SH-SY5Y (cell line): Measurements from ENCODE around the gene KRT15.

Experiments
- GATA2 ChIP-seq: IDR thresholded peaks from 2 replicates; pipeline ENCODE4 v1.6.1; 2011; ENCODE audit warnings: mild to moderate bottlenecking, low read depth, low read length
- GATA3 ChIP-seq: IDR thresholded peaks from 2 replicates; pipeline ENCODE4 v1.6.1; 2011; ENCODE audit warnings: low read depth, mild to moderate bottlenecking, low read length, moderate library complexity

Gene KRT15

GRCh38 chr17:41518789-41519449 is at the start of gene KRT15:
KRT15 (minus strand) TSS chr17:41518890; CDS start chr17:41518827, 63 bp downstream.
- TF ChIP-seq GATA2, result no peak
- TF ChIP-seq GATA3, result no peak

DNA sequence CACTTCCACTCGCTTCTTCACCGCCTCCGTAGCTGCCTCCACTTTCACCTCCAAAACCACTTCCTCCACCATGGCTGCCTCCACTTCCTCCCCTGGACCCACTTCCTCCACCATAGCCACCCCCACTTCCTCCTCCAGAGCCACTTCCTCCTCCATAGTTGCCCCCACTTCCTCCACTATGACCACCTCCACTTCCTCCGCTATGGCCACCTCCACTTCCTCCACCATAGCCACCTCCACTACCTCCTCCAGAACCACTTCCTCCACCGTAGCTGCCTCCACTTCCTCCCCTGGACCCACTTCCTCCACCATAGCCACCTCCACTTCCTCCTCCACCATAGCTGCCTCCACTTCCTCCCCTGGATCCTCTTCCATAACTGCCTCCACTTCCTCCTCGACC is 48.6 kb upstream of the KRT15 start:
- TF ChIP-seq GATA2 (no peak), GATA3 (no peak)

- no peak for TF ChIP-seq GATA2
- no peak for TF ChIP-seq GATA3
These were observed 46.6 kb upstream of the KRT15 start for GRCh38 chr17:41565338-41565737.

- TF ChIP-seq GATA3 (no peak), GATA2 (no peak)
These were observed 45.0 kb upstream of the KRT15 start for GRCh38 chr17:41563607-41564170.

GRCh38 chr17:41561554-41561953 is 42.9 kb upstream of the KRT15 start:
- TF ChIP-seq GATA2 (no peak), GATA3 (no peak)

DNA sequence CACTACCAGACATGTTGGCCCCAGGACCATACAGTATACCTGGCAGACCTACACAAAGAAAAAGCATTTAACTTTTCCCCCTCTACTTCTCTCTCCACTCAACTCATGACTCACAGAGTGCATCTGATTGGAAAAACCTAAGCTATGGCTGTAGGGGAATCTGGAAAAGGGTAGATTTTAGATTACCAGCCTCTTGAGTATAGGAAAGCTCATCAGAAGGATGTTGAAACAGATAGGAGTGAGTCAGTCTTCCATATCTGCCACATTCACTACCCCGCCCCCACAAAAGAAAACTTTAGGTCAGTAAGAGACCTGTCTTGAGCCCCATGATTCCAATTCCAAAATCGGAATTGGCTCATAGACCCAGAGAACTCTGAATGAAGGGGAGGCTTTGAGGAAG is 40.9 kb upstream of the KRT15 start:
- TF ChIP-seq GATA3 (no peak), GATA2 (no peak)

GRCh38 chr17:41556931-41557330 is 38.2 kb upstream of the KRT15 start:
- TF ChIP-seq GATA3 (no peak), GATA2 (no peak)

GRCh38 chr17:41556306-41556705 is 37.6 kb upstream of the KRT15 start:
- TF ChIP-seq GATA3, result no peak
- no peak for TF ChIP-seq GATA2

DNA sequence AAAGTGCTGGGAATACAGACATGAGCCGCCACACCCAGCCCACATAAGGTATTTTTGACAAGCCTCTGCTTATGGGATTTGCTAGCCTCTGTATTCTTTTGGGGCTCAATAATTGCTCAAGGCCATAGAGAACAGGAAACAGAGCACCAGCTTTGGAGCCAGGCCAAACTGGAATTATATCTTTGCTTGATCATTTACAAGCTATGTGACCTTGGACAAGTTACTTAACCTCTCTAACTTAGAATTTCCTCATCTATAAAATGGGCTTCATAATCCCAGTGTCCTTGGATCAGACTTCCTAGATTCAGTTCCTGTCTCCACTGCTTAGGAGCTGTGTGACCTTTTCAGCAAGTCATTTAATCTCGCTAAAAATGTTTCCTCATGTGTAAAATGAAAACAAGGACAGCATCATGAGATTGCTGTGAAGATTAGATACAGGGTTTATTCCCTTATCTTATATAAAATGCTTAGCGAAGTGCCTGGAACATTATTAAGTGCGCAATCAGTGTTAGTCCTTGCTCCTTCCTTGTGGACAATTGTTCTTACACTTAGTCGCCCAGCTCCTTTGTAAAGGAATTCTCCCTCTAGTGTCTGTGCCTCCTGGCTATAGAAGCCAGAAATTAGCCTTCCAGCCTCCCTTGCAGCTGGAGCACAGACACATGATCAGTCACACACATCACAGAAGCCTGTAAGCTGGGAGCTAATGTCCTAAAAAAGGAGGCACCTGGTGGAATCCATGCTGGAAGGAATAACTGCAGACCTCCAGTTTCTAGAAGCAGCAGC is 36.6 kb upstream of the KRT15 start:
- TF ChIP-seq GATA2 (no peak; the same call in 1 of the 2 replicates), GATA3 (no peak)

- TF ChIP-seq GATA3, result no peak
- TF ChIP-seq GATA2, result no peak
These were observed 35.4 kb upstream of the KRT15 start for GRCh38 chr17:41553987-41554680.

- TF ChIP-seq GATA2, result no peak
- TF ChIP-seq GATA3, result no peak
These were observed 34.5 kb upstream of the KRT15 start for GRCh38 chr17:41553176-41553575.

DNA sequence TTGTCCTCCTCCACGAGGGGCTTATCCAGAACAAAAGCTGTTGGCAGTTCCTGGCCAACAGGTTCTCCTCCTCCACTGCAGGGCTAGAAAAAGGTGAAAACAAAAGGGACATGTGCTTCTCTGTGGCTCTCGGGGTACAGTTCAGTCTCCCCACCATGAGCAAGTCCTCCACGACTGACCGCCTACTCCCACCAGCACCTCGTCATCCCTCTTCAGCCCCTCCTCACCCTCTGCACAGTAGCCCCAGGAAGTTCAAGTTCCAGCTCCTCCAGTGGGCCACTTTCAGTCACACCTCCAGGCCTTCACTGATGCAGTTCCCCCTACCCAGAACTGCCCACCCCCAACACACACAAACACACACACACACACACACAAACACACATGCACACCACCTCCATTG is 33.8 kb upstream of the KRT15 start:
- no peak for TF ChIP-seq GATA3
- TF ChIP-seq GATA2, result no peak

GRCh38 chr17:41551365-41551764 is 32.7 kb upstream of the KRT15 start:
- TF ChIP-seq GATA3 (no peak), GATA2 (no peak)

GRCh38 chr17:41549596-41550039 is 30.9 kb upstream of the KRT15 start:
- TF ChIP-seq GATA3 (no peak), GATA2 (no peak)
